HepG2 (cell line): ENCODE measurements around the gene CYSRT1. TPM values are rescaled to one million over a fixed set of nuclear protein-coding genes. Genes with fewer than 3 reads are reported as not detected.

Experiments used
- ATRX ChIP-seq: sonication (generic); formaldehyde crosslinking; IDR thresholded peaks from 2 replicates; pipeline ENCODE4 v1.4.0; 2020; ENCODE audit warnings: missing genetic modification reagents, borderline replicate concordance
- DR1 ChIP-seq: sonication (generic); formaldehyde crosslinking; IDR thresholded peaks from 2 replicates; pipeline ENCODE4 v1.8.0; 2021; ENCODE audit warnings: mild to moderate bottlenecking, missing genetic modification reagents, inconsistent platforms
- KDM1A ChIP-seq: IDR thresholded peaks from 2 replicates; pipeline ENCODE4 v1.6.1; 2016; ENCODE audit warnings: missing compliant biosample characterization
- MIER3 ChIP-seq: IDR thresholded peaks from 2 replicates; pipeline ENCODE4 v1.6.1; 2016; ENCODE audit warnings: missing compliant biosample characterization, borderline replicate concordance
- NRL ChIP-seq: sonication (generic); formaldehyde crosslinking; IDR thresholded peaks from 2 replicates; pipeline ENCODE4 v1.5.0; 2020; ENCODE audit warnings: missing genetic modification reagents, mild to moderate bottlenecking, moderate library complexity, borderline replicate concordance
- PITX1 ChIP-seq: sonication (generic); formaldehyde crosslinking; IDR thresholded peaks from 2 replicates; pipeline ENCODE4 v1.5.1; 2020; ENCODE audit warnings: mild to moderate bottlenecking, missing genetic modification reagents
- POLR2G ChIP-seq: fragments of 200-400 bp; formaldehyde crosslinking; IDR thresholded peaks from 2 replicates; pipeline ENCODE4 v1.6.1; 2018; ENCODE audit warnings: mild to moderate bottlenecking, low read depth, low read length, moderate library complexity
- SOX6 ChIP-seq, 2 experiments: fragments of 450-650 bp in 1 of 2; sonication (generic) in 1 of 2; formaldehyde crosslinking in 1 of 2; IDR thresholded peaks; 2 replicates each; pipeline versions ENCODE4 v1.4.0 to v1.6.1; 2017 to 2020; ENCODE audit warnings: antibody characterized with exemption in 1 of 2, mild to moderate bottlenecking in 1 of 2, missing genetic modification reagents in 1 of 2
- TBL1XR1 ChIP-seq: fragments of 150-350 bp; IDR thresholded peaks from 2 replicates; pipeline ENCODE4 v1.6.1; 2014; ENCODE audit warnings: borderline replicate concordance, low read length; ENCODE audit not compliant: partially characterized antibody
- TRIM24 ChIP-seq: sonication (generic); formaldehyde crosslinking; IDR thresholded peaks from 2 replicates; pipeline ENCODE4 v1.8.0; 2022; ENCODE audit warnings: mild to moderate bottlenecking, missing genetic modification reagents
- WIZ ChIP-seq: sonication (generic); formaldehyde crosslinking; IDR thresholded peaks from 2 replicates; pipeline ENCODE4 v1.5.1; 2020; ENCODE audit warnings: mild to moderate bottlenecking, missing genetic modification reagents
- ZBTB7A ChIP-seq: sonication (generic); formaldehyde crosslinking; IDR thresholded peaks from 2 replicates; pipeline ENCODE4 v1.8.0; 2022; ENCODE audit warnings: mild to moderate bottlenecking, missing genetic modification reagents
- ZBTB7B ChIP-seq: sonication (generic); formaldehyde crosslinking; IDR thresholded peaks from 2 replicates; pipeline ENCODE4 v1.4.0; 2020; ENCODE audit warnings: missing genetic modification reagents
- ZC3H4 ChIP-seq: sonication (generic); formaldehyde crosslinking; IDR thresholded peaks from 2 replicates; pipeline ENCODE4 v1.4.0; 2020; ENCODE audit warnings: missing genetic modification reagents, borderline replicate concordance
- ZNF468 ChIP-seq: sonication (generic); formaldehyde crosslinking; IDR thresholded peaks from 2 replicates; pipeline ENCODE4 v1.8.0; 2022; ENCODE audit warnings: mild to moderate bottlenecking, moderate library complexity, missing genetic modification reagents
- ZNF644 ChIP-seq: IDR thresholded peaks from 2 replicates; pipeline ENCODE4 v1.6.1; 2016; ENCODE audit warnings: low read depth
- ZNF768 ChIP-seq: sonication (generic); formaldehyde crosslinking; IDR thresholded peaks from 2 replicates; pipeline ENCODE4 v1.4.0; 2020; ENCODE audit warnings: missing genetic modification reagents
- polyA plus RNA-seq, 8 experiments: library from polyadenylated mRNA; depleted of rRNA in 3 of 8; stranded (reverse) in 7 of 8; unstranded in 1 of 8; fragments of >200 nt; fragmentation: Illumina TruSeq in 4 of 8; extraction: Trizol in 4 of 8; gene quantifications; 2 replicates each; pipeline versions ENCODE4 v1.2.1 to v1.2.3, GENCODE V29; 2011 to 2016; ENCODE audit warnings: low read depth in 4 of 8, missing spikeins in 1 of 8, mixed read lengths in 1 of 8; ENCODE audit not compliant: insufficient read depth in 1 of 8
- total RNA-seq, 5 experiments: library from RNA; depleted of rRNA; stranded (reverse); fragments of >200 nt; fragmentation: Illumina TruSeq; extraction: Trizol; gene quantifications; 2 replicates each; pipeline ENCODE4 v1.2.3, GENCODE V29; 2016; ENCODE audit warnings: low read depth in 1 of 5
- TF ChIP-seq, protein P1 (sequence below): sonication (generic); formaldehyde crosslinking; IDR thresholded peaks from 2 replicates; pipeline ENCODE4 v1.4.0; 2020; ENCODE audit warnings: missing genetic modification reagents
- TF ChIP-seq, protein P2 (sequence below): sonication (generic); formaldehyde crosslinking; IDR thresholded peaks from 2 replicates; pipeline ENCODE4 v1.5.1; 2020; ENCODE audit warnings: mild to moderate bottlenecking, missing genetic modification reagents
- TF ChIP-seq, protein P3 (sequence below): IDR thresholded peaks from 2 replicates; pipeline ENCODE4 v1.6.1; 2016; ENCODE audit warnings: missing compliant biosample characterization, missing genetic modification reagents, borderline replicate concordance

The CYSRT1 gene
- total and polyA plus RNA-seq, 2 of the 13 experiments (the other 11 are each of a cell fraction or from before 2014, with no cell fraction given) = 1.5 to 2.1 TPM

DNA sequence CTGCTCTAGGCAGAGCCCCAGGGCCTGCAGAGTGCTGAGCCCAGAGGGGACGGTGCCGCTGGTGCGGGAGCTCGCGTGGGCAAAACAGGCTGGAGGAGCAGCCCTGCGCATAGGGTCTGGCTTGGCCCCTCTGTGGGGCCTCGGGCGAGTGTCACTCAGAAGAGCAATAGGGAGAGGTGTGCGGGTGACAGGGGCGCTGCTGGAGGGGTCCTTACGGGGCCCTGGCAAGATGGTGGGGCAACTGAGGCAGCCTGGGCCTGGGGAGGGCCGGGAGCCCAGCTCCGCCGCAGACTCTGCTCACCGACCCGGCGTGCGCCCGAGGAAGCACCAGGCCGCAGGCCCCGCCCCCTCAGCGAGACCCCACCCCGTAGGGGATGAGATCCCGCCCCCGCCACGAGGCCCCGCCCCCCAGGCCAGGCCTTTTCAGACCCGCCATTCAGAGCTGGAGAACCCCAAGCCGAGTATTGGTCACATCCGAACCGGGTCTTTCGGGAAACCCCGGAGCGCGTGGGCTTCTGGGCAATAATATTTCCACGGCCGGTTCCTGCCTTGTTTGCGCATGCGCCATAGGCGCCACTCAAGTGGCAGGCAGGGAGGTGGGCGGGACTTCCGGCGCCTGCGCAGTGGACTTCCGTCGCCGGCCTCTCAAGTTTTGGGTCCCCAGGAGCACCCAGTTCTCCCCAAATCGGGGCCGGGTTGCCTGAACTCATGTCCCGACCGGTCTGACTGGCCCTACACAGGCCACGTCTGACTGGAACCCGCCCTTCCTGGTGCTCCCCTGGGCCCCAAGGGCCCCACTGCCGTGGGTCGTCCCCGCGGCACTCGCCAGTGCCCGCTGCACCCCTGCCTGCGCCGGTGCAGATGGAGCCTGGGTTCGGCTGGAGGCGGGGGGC is 1.6 kb upstream of the CYSRT1 start (continued):
- TF ChIP-seq, protein P1, sequence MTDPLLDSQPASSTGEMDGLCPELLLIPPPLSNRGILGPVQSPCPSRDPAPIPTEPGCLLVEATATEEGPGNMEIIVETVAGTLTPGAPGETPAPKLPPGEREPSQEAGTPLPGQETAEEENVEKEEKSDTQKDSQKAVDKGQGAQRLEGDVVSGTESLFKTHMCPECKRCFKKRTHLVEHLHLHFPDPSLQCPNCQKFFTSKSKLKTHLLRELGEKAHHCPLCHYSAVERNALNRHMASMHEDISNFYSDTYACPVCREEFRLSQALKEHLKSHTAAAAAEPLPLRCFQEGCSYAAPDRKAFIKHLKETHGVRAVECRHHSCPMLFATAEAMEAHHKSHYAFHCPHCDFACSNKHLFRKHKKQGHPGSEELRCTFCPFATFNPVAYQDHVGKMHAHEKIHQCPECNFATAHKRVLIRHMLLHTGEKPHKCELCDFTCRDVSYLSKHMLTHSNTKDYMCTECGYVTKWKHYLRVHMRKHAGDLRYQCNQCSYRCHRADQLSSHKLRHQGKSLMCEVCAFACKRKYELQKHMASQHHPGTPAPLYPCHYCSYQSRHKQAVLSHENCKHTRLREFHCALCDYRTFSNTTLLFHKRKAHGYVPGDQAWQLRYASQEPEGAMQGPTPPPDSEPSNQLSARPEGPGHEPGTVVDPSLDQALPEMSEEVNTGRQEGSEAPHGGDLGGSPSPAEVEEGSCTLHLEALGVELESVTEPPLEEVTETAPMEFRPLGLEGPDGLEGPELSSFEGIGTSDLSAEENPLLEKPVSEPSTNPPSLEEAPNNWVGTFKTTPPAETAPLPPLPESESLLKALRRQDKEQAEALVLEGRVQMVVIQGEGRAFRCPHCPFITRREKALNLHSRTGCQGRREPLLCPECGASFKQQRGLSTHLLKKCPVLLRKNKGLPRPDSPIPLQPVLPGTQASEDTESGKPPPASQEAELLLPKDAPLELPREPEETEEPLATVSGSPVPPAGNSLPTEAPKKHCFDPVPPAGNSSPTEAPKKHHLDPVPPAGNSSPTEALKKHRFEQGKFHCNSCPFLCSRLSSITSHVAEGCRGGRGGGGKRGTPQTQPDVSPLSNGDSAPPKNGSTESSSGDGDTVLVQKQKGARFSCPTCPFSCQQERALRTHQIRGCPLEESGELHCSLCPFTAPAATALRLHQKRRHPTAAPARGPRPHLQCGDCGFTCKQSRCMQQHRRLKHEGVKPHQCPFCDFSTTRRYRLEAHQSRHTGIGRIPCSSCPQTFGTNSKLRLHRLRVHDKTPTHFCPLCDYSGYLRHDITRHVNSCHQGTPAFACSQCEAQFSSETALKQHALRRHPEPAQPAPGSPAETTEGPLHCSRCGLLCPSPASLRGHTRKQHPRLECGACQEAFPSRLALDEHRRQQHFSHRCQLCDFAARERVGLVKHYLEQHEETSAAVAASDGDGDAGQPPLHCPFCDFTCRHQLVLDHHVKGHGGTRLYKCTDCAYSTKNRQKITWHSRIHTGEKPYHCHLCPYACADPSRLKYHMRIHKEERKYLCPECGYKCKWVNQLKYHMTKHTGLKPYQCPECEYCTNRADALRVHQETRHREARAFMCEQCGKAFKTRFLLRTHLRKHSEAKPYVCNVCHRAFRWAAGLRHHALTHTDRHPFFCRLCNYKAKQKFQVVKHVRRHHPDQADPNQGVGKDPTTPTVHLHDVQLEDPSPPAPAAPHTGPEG (CRISPR knock-in tag) = peak; percentile 21; the same call in 1 of the 2 replicates
- TF ChIP-seq TRIM24 (CRISPR knock-in tag) = no peak
- no peak for TF ChIP-seq DR1 (CRISPR knock-in tag)
- TF ChIP-seq ZBTB7B = 0 out of 2 replicates have a peak, but pooled peaks have one; percentile 14
- no peak for TF ChIP-seq MIER3 (CRISPR knock-in tag)
- TF ChIP-seq POLR2G = peak; percentile 79
- TF ChIP-seq ZNF468 (CRISPR knock-in tag) = no peak
- TF ChIP-seq ZNF644 (CRISPR knock-in tag) = no peak
- no peak for TF ChIP-seq SOX6 (IDR thresholded peaks at IDR 0.05)
- TF ChIP-seq SOX6 (CRISPR knock-in tag; IDR thresholded peaks at IDR 0.05) = no peak
- no peak for TF ChIP-seq TBL1XR1
- no peak; the same call in 1 of the 2 replicates for TF ChIP-seq NRL (CRISPR knock-in tag)
- TF ChIP-seq ATRX (CRISPR knock-in tag) = no peak
- TF ChIP-seq ZC3H4 = peak; percentile 53
- TF ChIP-seq ZNF768 (CRISPR knock-in tag) = no peak
- TF ChIP-seq, protein P2, sequence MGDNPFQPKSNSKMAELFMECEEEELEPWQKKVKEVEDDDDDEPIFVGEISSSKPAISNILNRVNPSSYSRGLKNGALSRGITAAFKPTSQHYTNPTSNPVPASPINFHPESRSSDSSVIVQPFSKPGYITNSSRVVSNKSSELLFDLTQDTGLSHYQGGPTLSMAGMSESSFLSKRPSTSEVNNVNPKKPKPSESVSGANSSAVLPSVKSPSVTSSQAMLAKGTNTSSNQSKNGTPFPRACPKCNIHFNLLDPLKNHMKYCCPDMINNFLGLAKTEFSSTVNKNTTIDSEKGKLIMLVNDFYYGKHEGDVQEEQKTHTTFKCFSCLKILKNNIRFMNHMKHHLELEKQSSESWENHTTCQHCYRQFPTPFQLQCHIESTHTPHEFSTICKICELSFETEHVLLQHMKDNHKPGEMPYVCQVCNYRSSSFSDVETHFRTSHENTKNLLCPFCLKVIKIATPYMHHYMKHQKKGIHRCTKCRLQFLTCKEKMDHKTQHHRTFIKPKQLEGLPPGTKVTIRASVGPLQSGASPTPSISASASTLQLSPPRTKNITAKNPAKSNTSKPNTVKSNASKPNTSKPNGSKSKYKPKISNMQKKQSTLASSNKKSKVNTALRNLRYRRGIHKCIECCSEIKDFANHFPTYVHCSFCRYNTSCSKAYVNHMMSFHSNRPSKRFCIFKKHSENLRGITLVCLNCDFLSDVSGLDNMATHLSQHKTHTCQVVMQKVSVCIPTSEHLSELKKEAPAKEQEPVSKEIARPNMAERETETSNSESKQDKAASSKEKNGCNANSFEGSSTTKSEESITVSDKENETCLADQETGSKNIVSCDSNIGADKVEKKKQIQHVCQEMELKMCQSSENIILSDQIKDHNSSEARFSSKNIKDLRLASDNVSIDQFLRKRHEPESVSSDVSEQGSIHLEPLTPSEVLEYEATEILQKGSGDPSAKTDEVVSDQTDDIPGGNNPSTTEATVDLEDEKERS (CRISPR knock-in tag) = no peak
- TF ChIP-seq WIZ (CRISPR knock-in tag) = 0 out of 2 replicates have a peak, but pooled peaks have one; percentile 28
- TF ChIP-seq KDM1A (CRISPR knock-in tag) = no peak
- no peak for TF ChIP-seq ZBTB7A
- TF ChIP-seq, protein P3, sequence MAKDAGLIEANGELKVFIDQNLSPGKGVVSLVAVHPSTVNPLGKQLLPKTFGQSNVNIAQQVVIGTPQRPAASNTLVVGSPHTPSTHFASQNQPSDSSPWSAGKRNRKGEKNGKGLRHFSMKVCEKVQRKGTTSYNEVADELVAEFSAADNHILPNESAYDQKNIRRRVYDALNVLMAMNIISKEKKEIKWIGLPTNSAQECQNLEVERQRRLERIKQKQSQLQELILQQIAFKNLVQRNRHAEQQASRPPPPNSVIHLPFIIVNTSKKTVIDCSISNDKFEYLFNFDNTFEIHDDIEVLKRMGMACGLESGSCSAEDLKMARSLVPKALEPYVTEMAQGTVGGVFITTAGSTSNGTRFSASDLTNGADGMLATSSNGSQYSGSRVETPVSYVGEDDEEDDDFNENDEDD = no peak
- TF ChIP-seq PITX1 (CRISPR knock-in tag) = no peak
